Panc1 (cell line): ENCODE data around the gene ZNF214. TPM values are rescaled to one million over a fixed set of nuclear protein-coding genes. Genes with fewer than 3 reads are reported as not detected.

Source experiments
- ATAC-seq: fragments of 200-7000 bp; cut with Tn5 transposase; 2 replicates; pipeline ENCODE4 v1.9.1; 2020; ENCODE audit warnings: mild to moderate bottlenecking, moderate library complexity
- BruUV-seq: library from RNA; stranded (reverse); fragments of 400-500 nt; replicated peaks from 2 replicates; lab custom pipeline; 2021; lab: Mats Ljungman, UMichigan
- CTCF ChIA-PET: fragments of 300-600 bp; sonication (Branson Sonifier 250); formaldehyde crosslinking; loops from one replicate; lab custom pipeline; 2022; ENCODE audit warnings: antibody characterized with exemption; lab: Charles Lee
- POLR2A ChIA-PET: fragments of 300-600 bp; sonication (Branson Sonifier 250); formaldehyde crosslinking; loops from one replicate; lab custom pipeline; 2022; ENCODE audit warnings: antibody characterized with exemption; lab: Charles Lee
- DNase-seq: peaks from one replicate; pipeline ENCODE4 v3.0.0-alpha.2; 2010; ENCODE audit warnings: low read depth, low spot score
- H3K27ac ChIP-seq: 2 replicates; pipeline ENCODE4 v1.5.1; 2011; ENCODE audit warnings: mild to moderate bottlenecking, low read length, inconsistent platforms
- H3K27me3 ChIP-seq: fragments of 200-500 bp; sonication (Bioruptor generic); 2 replicates; pipeline ENCODE4 v1.6.0; 2014; ENCODE audit warnings: low read length, inconsistent platforms; ENCODE audit not compliant: control insufficient read depth, insufficient read depth
- H3K36me3 ChIP-seq: fragments of 200-500 bp; sonication (Bioruptor generic); 2 replicates; pipeline ENCODE4 v1.5.1; 2014; ENCODE audit warnings: inconsistent platforms, mild to moderate bottlenecking, low read length, moderate library complexity; ENCODE audit not compliant: control insufficient read depth, insufficient read depth
- H3K4me1 ChIP-seq: 2 replicates; pipeline ENCODE4 v1.5.1; 2011; ENCODE audit warnings: inconsistent platforms, mild to moderate bottlenecking, low read length, moderate library complexity; ENCODE audit not compliant: control insufficient read depth, insufficient read depth
- H3K4me3 ChIP-seq, 2 experiments: 2 replicates each; pipeline ENCODE4 v1.5.1; 2011 to 2012; ENCODE audit warnings: low read depth in 2 of 2, low read length in 2 of 2, mild to moderate bottlenecking in 2 of 2, inconsistent platforms in 1 of 2, moderate library complexity in 1 of 2
- H3K9me3 ChIP-seq: fragments of 200-500 bp; sonication (Bioruptor generic); 2 replicates; pipeline ENCODE4 v1.5.1; 2014; ENCODE audit warnings: low read depth, mild to moderate bottlenecking, inconsistent platforms, low read length, moderate library complexity; ENCODE audit not compliant: control insufficient read depth, insufficient read depth
- CTCF ChIP-seq: fragments of 450-650 bp; IDR thresholded peaks from 2 replicates; pipeline ENCODE4 v1.5.1; 2017; ENCODE audit warnings: mild to moderate bottlenecking
- POLR2AphosphoS5 ChIP-seq: IDR thresholded peaks from 2 replicates; pipeline ENCODE4 v1.6.1; 2012; ENCODE audit warnings: mild to moderate bottlenecking, low read depth, low read length, moderate library complexity
- REST ChIP-seq, 2 experiments: IDR thresholded peaks; 2 replicates each; pipeline ENCODE4 v1.6.1; 2011 to 2012; ENCODE audit warnings: low read depth in 2 of 2, control low read depth in 1 of 2, low read length in 1 of 2, mild to moderate bottlenecking in 1 of 2, moderate library complexity in 1 of 2; ENCODE audit not compliant: insufficient read depth in 1 of 2
- SIN3A ChIP-seq: IDR thresholded peaks from 2 replicates; pipeline ENCODE4 v1.6.1; 2012; ENCODE audit warnings: low read depth, mild to moderate bottlenecking, low read length, moderate library complexity, borderline replicate concordance; ENCODE audit not compliant: insufficient read depth
- TCF7L2 ChIP-seq: IDR thresholded peaks from 2 replicates; pipeline ENCODE4 v1.6.1; 2011; ENCODE audit warnings: mild to moderate bottlenecking, low read depth, low read length, inconsistent platforms
- in situ Hi-C: cut with HindIII; loops from 2 replicates; pipeline ENCODE4 v1.10.0; 2016; ENCODE audit warnings: low sequenced_read_pairs, low pct_unique_long_range_greater_than_20kb
- intact Hi-C: fragments of 100-400 bp; cut with micrococcal nuclease; formaldehyde crosslinking; loops from one replicate; pipeline ENCODE4 v1.10.0; 2022; ENCODE audit not compliant: unreplicated experiment
- total RNA-seq: library from RNA; stranded (reverse); gene quantifications from one replicate; pipeline ENCODE4 v1.2.1, GENCODE V29; 2021; ENCODE audit not compliant: unreplicated experiment

Gene ZNF214
- total RNA-seq, 1 experiment from 2014 or later: 3.0 TPM

- ChIA-PET POLR2A (no interaction called here), CTCF (no interaction called here)
- Histone ChIP-seq H3K9me3 (no peaks in the 10 kb centered on the region), H3K27me3 (no peaks in the 10 kb centered on the region; the same call in 1 of the 2 replicates), H3K36me3 (no peaks in the 10 kb centered on the region), H3K4me3 (no peak overlapping the region), H3K27ac (no peak overlapping the region), H3K4me1 (no peaks in the 10 kb centered on the region)
- no peak for DNase-seq
- intact Hi-C loops (no loop called here), in situ Hi-C loops (no loop called here)
- BruUV-seq: no TSS peak
- TF ChIP-seq SIN3A (no peak), REST (IDR thresholded peaks at IDR 0.05; ENCODE audit: insufficient read depth in 1 of 2, low read depth in 2 of 2, low read length in 1 of 2) (no peak), CTCF (no peak), TCF7L2 (no peak), POLR2AphosphoS5 (no peak)
- ATAC-seq: no peak
Observed at GRCh38 chr11:7056828-7057513, 36.8 kb upstream of the ZNF214 start.

GRCh38 chr11:7050191-7050590 lies 30.0 kb upstream of the ZNF214 start:
- intact Hi-C loops: no loop called here
- no peak for TF ChIP-seq POLR2AphosphoS5
- no peak for TF ChIP-seq CTCF
- TF ChIP-seq REST (IDR thresholded peaks at IDR 0.05; ENCODE audit: insufficient read depth in 1 of 2, low read depth in 2 of 2, low read length in 1 of 2): no peak
- no peak for TF ChIP-seq TCF7L2
- no peak for TF ChIP-seq SIN3A
- no peaks in the 10 kb centered on the region for H3K4me1 ChIP-seq
- H3K36me3 ChIP-seq: no peaks in the 10 kb centered on the region
- H3K27me3 ChIP-seq: peaks cover 4% of the 10 kb centered on the region; the same call in 1 of the 2 replicates
- H3K9me3 ChIP-seq: no peaks in the 10 kb centered on the region
- no peak overlapping the region for H3K27ac ChIP-seq
- ATAC-seq: no peak
- DNase-seq: no peak
- ChIA-PET CTCF (no interaction called here), POLR2A (no interaction called here)
- no TSS peak for BruUV-seq
- H3K4me3 ChIP-seq: no peak overlapping the region
- in situ Hi-C loops: no loop called here
